ENCODE measurements around the gene TBKBP1.

Gene TBKBP1

DNA sequence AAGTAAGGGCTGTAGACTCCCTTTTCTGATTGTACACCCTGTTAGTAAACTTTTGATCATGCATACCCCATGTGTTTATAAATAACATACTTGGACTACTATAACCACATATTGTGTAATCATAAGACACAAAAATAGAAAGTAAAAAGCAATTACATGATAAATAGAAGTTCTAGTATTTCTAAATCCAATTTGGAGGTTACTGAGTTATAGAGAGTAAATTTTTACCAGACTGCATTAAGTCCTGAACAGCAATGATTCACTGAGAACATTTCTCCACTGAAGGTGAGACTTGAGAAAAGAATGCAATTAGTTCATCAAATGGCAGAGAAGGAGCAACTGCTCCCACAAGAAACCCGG is 7.7 kb upstream of the TBKBP1 start:
- in situ Hi-C loops (cut with MboI; ENCODE audit: low pct_unique_long_range_greater_than_20kb, low sequenced_read_pairs, unreplicated experiment), result no loop called here
- TF ChIP-seq, protein P1, sequence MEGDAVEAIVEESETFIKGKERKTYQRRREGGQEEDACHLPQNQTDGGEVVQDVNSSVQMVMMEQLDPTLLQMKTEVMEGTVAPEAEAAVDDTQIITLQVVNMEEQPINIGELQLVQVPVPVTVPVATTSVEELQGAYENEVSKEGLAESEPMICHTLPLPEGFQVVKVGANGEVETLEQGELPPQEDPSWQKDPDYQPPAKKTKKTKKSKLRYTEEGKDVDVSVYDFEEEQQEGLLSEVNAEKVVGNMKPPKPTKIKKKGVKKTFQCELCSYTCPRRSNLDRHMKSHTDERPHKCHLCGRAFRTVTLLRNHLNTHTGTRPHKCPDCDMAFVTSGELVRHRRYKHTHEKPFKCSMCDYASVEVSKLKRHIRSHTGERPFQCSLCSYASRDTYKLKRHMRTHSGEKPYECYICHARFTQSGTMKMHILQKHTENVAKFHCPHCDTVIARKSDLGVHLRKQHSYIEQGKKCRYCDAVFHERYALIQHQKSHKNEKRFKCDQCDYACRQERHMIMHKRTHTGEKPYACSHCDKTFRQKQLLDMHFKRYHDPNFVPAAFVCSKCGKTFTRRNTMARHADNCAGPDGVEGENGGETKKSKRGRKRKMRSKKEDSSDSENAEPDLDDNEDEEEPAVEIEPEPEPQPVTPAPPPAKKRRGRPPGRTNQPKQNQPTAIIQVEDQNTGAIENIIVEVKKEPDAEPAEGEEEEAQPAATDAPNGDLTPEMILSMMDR (IDR thresholded peaks at IDR 0.05; ENCODE audit: extremely low read depth, insufficient read depth, missing control alignments), result no peak

DNA sequence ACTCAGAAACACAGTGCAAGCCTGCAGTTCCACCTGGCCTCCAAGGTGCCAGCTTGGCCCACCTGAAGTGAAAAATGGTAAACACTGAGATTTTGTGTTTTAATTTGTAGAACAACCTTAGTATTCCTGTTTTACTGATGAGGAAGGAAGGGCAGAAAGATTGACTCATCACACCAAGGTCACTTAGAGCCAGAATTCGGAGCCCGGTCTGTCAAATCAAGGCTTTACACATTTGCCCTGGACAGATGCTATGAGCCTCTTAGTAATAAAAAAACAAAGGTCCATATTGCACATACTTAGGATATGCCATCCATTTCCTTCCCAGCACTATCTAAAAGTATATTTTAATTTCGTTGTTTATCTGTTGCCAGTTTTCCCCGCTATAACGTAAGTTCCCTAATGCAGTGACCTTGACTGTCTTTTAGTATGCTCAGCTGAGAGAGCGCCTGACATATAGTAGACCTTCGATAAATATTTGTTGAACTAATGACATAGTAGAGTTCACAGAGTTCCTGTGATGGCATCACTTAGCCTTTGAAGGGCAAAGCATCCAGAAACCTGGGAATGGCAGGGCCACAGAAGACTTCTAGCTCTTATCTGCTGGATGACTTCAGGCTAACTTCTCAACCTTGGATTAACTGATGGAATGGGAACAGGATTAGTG is 7.2 kb upstream of the TBKBP1 start:
- no peak for DNase-seq (ENCODE audit: low spot score)
- in situ Hi-C loops (cut with MboI; ENCODE audit: low pct_unique_long_range_greater_than_20kb, low sequenced_read_pairs, unreplicated experiment), result no loop called here
- TF ChIP-seq, protein P1 (IDR thresholded peaks at IDR 0.05; ENCODE audit: extremely low read depth, insufficient read depth, missing control alignments), result no peak

More for the DNA sequence above, 7.7 kb upstream of the TBKBP1 start:
- no peak for DNase-seq (ENCODE audit: low spot score)

DNA sequence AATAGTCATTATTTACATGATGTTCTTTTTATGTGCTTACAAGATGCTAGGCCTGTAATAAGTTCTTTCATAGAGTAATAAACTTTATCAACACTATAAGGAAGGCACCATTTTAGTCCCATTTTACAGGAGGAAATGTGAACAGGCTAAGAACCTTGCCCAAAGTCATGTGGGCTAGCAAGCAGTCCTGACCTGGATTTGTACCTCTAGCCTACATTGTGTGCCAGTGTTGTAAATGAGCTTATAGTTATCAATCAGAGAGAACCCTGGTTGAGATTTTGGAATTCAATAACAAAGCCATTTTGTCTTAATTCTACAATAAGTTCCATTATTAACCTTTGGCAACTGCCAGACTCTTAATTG is 6.7 kb upstream of the TBKBP1 start:
- DNase-seq (ENCODE audit: low spot score), result no peak
- TF ChIP-seq, protein P1 (IDR thresholded peaks at IDR 0.05; ENCODE audit: extremely low read depth, insufficient read depth, missing control alignments), result no peak
- in situ Hi-C loops (cut with MboI; ENCODE audit: low pct_unique_long_range_greater_than_20kb, low sequenced_read_pairs, unreplicated experiment), result no loop called here

- TF ChIP-seq, protein P1 (IDR thresholded peaks at IDR 0.05; ENCODE audit: extremely low read depth, insufficient read depth, missing control alignments), result no peak
- no peak for DNase-seq (ENCODE audit: low spot score)
- in situ Hi-C loops (cut with MboI; ENCODE audit: low pct_unique_long_range_greater_than_20kb, low sequenced_read_pairs, unreplicated experiment), result no loop called here
These were observed 6.2 kb upstream of the TBKBP1 start for GRCh38 chr17:47687748-47688147.

GRCh38 chr17:47690121-47690520 is 3.8 kb upstream of the TBKBP1 start:
- in situ Hi-C loops (cut with MboI; ENCODE audit: low pct_unique_long_range_greater_than_20kb, low sequenced_read_pairs, unreplicated experiment), result no loop called here
- no peak for DNase-seq (ENCODE audit: low spot score)
- TF ChIP-seq, protein P1 (IDR thresholded peaks at IDR 0.05; ENCODE audit: extremely low read depth, insufficient read depth, missing control alignments), result no peak

DNA sequence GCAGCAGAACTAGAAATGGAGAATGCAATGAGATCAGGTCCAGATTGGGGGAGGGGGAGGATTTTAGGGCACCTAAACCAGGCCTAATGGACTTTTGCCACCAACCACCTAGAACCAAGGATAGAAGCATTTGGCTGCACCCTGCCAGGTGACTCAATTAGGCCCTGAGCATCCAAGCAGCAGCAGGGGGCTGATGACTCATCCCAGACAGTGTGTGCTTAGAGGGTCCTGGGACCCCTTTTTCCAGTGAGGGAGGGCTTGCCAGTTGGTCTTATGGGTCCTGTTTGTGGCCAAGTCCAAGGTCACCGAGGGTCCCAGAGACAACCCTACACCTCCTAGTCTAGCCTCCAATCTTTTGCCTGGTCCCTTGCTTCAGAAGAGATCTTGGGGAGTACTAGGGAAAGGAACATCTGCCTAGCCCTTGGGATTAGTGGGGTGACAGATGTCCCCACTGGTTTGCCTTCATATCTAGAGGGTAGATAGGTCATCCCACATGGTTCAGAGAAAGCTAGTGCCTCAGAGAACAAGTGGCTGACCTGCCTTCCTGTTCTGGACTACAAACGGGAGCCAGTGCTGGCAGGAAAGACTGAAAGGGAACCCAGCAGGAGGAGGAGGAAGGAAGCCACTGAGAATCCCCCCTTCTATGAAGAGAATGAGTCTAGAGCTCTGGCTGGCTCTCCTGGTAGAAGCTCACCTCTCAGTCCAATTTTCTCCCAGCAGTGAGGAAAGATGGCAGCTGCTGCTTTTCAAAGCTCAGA is 1.6 kb upstream of the TBKBP1 start:
- TF ChIP-seq, protein P1 (IDR thresholded peaks at IDR 0.05; ENCODE audit: extremely low read depth, insufficient read depth, missing control alignments), result no peak
- in situ Hi-C loops (cut with MboI; ENCODE audit: low pct_unique_long_range_greater_than_20kb, low sequenced_read_pairs, unreplicated experiment), result no loop called here
- DNase-seq (ENCODE audit: low spot score), result no peak

Data from GM13977 (cell line).